Activated CD8-positive, alpha-beta memory T cell treated with anti-CD3 and anti-CD28 coated beads, Interleukin-2, amount 50 U/mL, for 48 hours (primary cell): ENCODE measurements around the gene PTPRE.

Experiments
- DNase-seq: peaks from one replicate; pipeline ENCODE4 v3.0.0-alpha.2; 2020

PTPRE gene

DNA sequence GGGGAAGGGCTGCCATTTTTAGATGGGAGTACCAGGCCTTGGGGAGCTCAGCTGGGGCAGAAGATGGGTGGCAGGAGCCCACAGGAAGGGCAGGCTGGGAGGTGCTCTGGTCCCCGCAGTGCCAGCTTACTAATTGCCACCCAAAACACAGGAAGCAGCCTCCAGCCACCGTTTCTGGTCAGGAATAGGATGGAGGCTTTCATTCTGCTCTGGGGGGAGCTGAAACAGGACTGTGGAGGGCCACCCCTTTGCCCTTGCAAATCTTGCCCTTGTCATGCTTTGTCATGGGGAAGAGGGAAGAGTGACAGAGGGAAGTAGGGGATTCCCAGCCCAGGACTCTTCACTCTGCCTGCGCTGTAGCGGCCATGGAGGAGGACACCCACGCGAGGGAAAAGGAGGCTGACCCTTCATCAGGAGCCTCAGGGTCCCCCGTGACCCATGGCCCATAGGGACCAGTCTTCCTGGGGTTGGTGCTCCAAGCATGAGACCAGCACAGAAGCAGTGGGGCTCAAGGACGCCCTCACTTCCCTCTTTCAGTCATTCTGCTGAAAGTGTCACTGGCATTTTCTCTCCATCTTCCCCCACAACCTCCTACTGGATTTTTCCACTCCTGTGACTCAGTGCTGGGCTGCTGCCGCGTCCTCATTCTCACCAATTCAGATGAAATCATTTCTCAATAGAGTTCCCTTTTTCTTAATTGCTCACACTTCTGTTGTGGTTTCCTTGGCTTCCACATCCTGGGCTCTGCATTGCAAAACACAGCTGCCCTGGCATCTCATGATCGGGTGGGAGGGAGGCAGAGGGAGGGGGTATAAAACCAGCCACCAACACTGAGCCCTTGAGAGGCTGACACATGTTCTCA, 157.4 kb downstream of the PTPRE start:
- peak; percentile 83 for DNase-seq

DNA sequence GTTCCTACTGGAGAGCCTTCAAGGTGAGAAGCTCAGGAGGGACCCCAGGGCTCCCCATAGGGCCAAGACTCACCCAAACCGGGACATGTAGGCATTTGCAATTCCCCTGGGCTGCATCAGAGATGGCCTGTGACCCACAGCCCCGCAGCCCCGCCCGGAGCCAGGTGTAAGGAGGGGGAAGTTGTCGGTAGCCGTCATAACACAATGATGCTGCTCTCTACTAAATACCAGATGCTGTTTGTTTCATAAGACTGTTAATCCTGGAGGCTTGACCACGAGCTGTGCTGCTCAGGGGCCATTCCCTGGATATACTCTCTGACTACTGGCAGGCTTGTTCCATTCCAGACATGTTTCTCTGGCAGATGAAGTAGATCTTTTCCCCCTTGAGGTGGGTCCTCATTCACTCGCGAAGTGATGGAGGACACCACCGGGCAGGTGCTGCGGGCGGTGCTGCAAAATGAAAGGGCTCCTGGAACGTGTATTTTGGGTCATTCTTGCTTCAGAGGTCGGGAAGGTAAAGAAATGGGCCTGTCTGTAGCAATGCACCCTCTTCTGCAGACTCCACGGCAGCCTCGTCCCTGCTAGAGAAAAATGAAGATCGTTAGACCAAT, 158.2 kb downstream of the PTPRE start:
- no peak for DNase-seq

DNA sequence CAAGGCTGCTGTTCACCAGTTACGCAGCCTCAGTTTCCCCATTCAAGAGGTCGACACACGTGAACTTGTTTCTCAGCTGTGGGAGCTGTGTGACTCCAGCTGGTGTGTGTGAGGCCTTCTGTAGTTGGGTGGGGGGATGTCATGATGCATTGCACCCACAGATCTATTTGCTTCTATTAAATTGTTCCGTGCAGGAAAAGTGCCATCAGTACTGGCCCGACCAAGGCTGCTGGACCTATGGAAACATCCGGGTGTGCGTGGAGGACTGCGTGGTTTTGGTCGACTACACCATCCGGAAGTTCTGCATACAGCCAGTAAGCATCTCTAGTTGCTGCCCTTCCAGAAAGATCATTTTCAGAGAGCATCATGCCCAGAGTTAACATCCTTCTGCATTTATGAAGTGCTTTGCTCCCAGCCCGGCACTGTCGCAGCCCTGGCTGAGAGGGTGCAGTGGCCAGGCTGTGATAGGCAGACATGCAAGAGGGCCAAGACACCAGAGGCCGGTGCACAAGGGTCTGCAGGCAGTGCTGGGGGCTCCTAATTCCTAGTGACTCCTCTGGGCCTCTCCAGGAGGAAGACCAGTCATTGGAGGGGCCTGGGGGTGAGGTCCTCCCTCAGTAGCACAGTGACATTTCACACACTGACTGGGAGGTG, 159.1 kb downstream of the PTPRE start:
- no peak for DNase-seq

DNA sequence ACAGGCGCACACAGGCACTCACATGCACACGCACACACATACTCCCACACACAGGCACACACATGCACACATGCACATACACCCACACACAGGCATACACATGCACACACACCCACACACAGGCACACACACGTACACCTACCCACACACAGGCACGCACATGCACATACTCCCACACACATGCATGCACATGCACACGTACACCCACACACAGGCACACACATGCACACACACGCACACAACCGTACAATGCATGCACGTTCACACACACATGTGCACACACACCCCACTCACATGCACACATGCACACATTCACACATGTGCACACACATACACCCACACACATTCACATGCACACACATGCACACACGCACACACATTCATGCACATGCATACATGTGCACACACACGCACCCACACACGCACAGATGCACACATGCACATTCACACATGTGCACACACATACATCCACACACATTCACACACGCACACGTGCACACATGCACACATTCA, 160.0 kb downstream of the PTPRE start:
- no peak for DNase-seq

DNA sequence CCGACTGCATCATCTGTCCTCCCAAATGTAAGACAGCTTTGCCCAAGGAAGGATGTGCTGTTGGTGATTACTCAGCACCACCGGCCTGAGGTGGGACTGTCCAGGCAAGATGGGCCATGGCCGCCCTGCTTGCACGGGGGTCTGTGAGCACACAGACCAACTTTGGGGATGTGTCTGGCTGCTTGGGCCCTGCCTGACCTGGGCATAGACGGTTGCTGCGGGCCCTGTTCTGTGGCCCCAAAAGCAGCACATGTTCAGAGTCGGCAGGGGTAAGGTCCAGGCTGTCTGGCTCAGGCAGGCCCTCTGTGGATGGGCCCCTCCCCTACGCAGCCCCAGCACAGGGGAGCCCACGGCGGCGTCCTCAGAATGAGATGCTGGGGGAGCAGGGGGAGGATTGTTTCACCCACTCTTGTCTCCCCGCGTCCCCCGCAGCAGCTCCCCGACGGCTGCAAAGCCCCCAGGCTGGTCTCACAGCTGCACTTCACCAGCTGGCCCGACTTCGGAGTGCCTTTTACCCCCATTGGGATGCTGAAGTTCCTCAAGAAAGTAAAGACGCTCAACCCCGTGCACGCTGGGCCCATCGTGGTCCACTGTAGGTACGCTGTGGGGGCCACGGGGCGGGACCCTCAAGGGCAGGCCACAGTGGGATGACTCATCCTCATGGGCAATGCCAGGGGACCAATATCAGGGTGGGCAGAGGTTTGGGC, 160.9 kb downstream of the PTPRE start:
- peak; percentile 48 for DNase-seq

DNA sequence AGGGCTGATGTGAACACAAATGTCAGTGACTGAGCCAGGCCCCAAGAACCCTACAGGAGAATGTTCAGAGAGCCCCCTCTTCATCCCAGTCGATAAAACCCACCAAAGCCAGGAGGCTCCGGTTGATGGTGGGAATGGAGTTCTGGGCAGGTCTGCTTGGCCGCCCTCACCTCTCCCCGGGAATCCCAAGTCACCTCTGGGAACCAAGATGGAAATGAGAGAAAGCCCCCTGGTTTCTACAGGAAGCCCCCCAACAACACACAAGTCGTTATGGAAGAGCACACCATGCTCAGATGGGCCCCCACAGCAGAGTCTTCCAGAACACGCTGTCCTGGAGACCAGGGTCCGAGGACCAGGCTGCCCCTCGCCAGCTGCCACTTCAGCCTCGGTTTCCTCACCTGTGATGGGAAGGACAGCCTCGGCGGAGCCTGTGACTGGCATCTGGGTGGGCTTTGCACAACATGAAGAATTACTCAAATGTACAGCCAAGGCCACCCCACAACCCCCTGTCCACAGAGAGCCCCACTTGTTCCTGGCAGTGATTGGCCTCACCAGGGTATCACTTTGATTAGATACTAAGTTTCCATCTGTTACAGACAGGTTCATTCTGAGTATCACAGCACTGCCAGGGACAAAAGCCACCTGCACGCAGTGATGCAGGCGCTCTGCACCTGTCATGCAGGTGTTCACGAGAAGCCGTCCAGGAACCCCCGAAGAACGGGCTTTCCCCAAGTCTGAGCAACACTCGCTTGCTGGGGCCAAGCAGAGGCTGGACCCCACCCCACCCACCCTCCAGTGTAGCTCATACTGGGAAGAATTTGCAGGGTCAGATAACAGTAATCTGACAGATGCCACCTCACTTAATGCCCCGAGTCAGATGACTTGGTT, 161.7 kb downstream of the PTPRE start:
- DNase-seq, result peak; percentile 53

DNA sequence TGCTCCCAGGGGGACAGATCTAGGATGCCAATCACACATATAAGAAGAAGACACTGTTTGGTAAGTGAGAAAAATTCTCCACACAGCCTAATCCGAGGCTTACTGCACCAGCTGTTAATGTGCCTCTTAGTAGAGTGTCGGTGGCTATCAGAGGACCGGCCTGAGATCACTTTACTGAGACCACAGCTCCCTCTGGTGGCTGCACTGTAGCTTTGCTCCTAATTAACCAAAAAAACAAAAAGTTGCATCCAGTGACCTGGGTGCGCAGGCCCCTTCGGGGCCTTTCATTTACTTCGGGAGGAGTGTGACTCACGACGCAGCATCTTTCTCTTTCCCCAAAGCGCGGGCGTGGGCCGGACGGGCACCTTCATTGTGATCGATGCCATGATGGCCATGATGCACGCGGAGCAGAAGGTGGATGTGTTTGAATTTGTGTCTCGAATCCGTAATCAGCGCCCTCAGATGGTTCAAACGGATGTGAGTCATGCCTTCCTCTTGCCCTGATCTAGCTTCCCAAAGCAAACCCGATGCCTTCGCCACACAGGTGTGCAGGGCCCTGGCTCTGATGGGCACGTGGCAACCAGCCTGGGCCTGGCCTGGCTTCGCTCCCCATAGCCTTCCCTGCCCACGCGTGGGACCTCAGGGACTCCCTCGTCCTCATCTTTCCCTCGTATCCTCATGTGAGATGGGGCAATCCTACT, 162.6 kb downstream of the PTPRE start:
- peak; percentile 91 for DNase-seq

DNA sequence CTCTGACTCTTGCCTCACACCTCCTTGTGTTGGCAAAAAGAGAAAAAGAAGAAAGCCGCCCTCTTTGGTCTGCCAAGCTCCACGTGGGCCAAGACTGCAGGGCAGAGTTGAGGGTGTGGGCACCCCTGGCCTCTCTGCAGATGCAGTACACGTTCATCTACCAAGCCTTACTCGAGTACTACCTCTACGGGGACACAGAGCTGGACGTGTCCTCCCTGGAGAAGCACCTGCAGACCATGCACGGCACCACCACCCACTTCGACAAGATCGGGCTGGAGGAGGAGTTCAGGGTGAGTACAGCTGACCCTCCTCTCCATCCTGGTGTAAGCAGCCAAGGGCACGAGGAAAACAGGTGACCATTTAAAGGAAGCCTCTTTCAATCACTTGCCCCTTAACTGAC, 163.3 kb downstream of the PTPRE start:
- no peak for DNase-seq

DNA sequence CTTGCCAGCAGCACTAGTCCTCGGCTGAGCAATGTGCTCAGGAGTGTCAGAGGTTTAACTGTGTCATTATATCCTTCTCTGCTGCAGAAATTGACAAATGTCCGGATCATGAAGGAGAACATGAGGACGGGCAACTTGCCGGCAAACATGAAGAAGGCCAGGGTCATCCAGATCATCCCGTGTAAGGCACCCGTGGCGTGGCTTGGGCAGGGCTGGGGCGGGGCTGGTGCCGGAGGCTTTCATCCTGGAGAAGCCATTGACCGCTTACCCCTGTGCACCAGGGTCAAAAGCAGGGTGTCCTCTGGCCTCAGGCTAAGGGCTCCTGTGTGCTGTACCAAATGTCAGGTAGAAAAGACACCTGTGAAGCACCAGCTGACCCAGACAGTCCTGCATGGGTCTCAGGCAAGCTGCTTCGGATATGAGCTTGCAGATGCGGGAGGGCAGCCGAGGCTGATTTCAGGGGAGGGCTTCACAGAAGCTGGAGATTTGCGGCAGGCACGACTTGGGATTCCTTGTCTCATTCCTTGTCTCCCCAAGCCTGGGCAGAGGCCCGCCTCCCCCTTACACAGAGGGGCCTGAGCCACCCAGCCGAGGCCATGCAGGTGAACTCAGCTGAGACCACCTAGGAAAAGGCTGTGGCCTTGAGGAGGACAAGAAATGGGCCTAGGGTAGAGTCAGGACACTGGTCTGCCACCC, 164.0 kb downstream of the PTPRE start:
- DNase-seq, result no peak

DNA sequence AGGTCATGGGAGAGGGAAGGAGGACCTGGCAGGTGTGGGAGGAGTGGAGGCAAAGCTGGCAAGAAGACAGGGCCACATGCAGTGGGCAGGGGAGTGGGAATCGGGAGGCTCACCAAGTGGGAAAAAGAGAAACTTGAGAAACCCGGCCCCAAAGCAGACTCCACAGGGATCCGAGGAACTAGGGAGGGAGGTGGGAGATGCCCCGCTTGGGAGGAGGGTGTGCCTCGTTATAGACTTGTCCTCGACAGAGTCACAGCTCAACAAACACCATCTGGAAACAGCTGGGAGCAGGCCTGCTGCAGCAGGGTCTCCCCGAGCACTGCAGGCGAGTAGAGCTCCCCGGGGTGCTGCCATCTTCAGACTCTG, 164.5 kb downstream of the PTPRE start:
- DNase-seq, result no peak

DNA sequence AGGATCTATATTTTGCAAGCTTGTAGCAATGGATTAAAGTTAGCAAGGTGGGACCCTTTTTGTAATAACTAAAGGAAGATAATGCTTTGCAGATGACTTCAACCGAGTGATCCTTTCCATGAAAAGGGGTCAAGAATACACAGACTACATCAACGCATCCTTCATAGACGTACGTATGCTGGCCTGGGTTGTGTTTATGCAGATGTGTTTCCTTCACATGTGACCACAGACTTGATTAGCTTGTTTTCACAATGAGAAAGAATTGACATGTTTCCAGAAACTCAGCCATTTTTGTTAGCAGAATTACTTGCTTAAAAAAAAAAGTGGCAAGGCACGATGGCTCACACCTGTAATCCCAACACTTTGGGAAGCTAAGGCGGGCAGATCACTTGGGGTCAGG, 165.1 kb downstream of the PTPRE start:
- DNase-seq, result no peak

DNA sequence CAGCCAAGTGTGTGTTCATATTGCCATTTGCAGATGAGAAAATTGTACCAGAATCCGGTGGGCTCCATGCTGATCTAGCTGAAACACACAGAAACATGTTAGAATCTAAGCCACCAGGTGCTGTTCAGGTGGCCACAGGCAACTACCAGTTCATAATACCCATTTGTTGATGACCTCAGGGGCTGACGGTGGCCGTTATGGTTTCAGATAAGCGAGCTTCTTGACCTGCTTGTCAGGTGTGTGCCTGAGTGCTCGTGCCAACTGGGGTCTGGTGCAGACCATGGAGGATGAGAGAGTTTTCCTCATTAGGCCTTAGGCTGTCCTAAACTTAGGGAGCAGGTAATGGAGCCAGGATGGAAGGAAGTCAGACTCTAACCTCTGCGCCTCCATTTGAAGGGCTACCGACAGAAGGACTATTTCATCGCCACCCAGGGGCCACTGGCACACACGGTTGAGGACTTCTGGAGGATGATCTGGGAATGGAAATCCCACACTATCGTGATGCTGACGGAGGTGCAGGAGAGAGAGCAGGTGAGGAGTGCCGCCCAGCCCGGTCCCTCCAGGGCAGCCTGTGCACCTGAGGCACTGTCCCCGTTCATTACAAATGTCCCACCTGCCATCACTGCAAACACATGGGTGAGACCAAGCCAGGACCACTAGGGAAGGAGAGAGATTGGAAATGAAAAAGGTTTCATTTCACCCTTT, 166.2 kb downstream of the PTPRE start:
- DNase-seq, result no peak

DNA sequence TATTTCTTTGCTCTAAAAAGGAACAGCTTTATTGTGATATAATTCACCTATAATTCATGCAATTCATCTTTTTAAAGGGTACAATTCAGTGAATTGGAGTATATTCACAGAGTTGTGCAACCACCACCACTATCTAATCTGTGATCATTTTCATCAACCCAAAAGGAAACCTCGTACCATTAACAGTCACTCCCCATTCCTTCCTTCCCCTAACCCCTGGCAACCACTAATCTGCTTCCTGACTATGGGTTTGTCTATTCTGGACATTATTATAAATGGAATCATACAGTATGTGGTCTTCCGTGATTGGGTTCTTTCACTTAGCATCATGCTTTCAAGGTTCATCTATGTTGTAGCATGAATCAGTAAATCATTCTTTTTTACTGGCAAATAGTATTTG, 167.0 kb downstream of the PTPRE start:
- no peak for DNase-seq

DNA sequence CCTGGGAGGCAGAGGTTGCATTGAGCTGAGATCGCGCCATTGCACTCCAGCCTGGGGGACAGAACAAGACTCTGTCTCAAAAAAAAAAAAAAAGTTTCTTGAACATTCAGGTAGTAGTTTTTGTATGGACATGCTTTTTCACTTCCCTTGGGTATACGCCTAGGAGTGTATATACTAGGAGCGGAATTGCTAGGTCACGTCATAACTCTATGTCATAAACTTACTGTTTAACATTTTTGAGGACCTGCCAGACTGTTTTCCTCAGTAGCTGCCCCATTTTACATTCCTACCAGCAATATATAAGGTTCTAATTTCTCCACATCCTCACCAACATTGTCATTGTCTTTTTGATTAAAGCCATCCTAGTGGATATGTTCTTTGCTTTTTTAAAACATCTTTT, 167.7 kb downstream of the PTPRE start:
- DNase-seq, result no peak

DNA sequence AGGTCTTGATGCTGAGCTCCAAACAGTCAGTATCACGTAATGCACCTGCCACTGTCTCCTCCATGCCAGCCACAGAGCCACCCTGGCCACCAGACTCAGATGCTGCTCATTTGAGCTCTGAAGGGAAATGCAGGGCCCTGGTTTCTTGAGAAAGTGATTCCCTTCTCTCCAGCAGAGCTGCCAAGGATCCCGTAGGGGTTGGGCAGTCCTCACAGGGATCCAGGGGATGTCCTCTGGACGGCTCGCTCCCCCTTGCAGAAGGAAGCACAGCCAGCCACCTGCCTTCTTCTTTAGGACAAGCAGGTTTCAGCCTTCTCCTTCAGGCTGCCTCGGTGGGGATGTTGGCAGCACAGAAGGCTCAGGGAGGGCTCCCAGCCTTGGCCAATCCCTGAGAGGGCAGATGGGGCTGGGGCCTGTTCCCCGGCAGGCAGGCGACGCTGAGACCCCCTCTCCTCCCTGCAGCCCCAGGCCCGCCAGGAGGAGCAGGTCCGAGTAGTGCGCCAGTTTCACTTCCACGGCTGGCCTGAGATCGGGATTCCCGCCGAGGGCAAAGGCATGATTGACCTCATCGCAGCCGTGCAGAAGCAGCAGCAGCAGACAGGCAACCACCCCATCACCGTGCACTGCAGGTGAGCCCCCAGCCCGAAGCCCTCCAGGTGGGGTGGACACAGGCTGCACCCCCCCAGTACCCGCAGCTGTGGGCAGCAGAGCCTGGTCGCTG, 170.4 kb downstream of the PTPRE start:
- DNase-seq, result peak; percentile 43

DNA sequence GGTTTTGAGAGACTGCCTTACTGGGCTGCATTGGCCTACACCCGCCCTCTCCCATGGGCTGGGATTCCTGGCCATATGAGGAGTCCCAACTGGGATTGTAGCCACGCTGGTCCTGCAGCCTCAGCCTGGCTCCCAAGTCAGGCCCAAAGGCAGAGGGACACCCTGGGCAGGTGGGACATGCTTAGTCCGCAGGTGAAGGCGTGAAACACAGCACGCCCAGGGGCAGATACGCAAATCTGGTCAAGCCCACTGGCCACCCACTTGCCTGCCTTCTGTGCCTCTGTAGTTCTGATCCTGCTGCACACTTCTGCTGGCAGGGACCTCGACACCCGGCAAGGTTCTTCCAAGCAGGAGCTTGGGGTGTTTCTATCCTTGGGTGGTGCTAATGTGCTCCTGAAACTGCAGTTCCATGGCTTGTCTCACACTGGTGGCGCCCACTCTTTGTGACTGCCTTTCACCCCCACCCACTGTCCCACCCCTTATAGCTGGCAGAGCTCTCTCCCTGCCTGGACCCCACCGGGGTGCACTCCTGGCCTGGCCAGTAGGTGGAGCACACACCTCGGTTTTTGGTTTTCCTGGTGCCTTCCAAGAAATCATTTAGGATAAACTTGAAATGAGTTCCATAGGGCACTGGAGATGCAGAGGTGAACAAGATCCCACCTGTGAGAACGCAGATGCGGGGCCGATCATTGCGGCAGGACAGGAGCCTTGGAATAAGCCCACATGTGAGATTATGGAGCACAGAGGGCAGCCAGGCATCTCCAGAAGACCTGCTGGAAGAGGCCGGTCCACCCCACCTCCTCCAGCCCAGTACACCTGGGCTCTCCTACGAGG, 171.4 kb downstream of the PTPRE start:
- DNase-seq, result peak; percentile 42

DNA sequence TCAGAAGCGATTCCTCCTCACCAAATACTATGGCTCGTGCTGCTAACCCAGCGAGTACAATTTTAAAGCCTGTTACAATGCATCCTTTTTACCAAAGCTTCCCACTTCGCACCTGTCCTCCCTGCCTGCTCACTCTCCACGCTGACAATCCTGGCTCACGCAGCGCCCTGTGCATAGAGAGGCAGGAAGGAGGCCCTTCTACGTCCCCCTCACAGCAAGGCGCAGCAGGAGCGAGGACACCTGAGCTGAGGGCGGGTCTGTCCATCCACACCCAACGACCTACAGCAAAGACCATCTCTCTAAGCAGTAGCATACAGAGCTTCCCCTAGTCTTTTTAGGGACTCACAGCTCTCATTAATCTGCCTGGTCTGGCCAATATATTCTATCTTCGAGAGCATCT, 173.3 kb downstream of the PTPRE start:
- no peak for DNase-seq

DNA sequence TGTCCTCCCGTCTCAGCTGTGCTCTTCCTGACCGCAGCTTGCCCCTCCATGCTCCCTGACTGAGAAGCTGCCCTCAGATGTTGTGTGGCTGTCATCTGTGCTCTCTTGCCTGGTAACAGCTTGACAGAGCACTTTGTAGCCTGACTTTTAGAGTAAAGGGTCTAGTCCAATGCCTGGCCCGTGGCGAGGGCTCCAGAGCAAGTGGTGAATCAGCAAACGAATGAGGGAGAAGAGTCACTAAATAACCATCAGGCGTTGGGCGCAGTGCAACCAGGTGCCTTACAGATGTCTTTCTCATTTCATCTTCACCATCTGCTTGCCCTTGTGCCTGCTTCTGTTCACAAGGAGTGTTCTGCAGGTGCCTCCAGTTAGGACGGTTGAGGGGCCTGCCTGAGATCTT, 173.7 kb downstream of the PTPRE start:
- no peak for DNase-seq

DNA sequence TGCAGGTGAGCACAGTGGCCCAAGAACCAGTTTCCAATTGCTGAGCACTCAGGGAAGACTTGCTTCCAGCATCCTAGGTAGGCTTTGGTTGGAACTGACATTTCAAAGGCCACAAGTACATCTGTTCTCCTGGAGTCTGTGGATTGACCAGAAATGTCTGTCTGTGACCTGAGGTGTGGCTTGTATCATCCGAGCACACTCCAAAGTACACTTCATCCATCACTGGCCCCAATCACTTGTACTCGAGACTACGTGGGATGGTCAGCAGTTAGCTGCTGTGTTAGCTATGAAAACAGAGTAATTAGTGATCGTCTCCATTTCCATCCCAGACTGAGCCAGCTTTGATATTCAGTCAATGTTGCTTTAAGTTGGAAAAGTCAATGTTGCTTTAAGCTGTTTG, 174.3 kb downstream of the PTPRE start:
- DNase-seq, result peak; percentile 39
